HEK293T (cell line): ENCODE measurements around the gene TEX2.

Source experiments
- ARNT ChIP-seq: fragments of 450-650 bp; IDR thresholded peaks from 2 replicates; pipeline ENCODE4 v1.6.1; 2017; ENCODE audit warnings: mild to moderate bottlenecking
- BHLHE40 ChIP-seq: fragments of 450-650 bp; IDR thresholded peaks from 2 replicates; pipeline ENCODE4 v1.6.1; 2016; ENCODE audit warnings: mild to moderate bottlenecking, moderate library complexity, borderline replicate concordance
- ELF4 ChIP-seq: fragments of 450-650 bp; IDR thresholded peaks from 2 replicates; pipeline ENCODE4 v1.6.1; 2017; ENCODE audit warnings: antibody characterized with exemption
- FOXA1 ChIP-seq: fragments of 450-650 bp; IDR thresholded peaks from 2 replicates; pipeline ENCODE4 v1.6.1; 2016; ENCODE audit warnings: mild to moderate bottlenecking
- FOXK2 ChIP-seq: fragments of 450-650 bp; IDR thresholded peaks from 2 replicates; pipeline ENCODE4 v1.6.1; 2016; ENCODE audit warnings: mild to moderate bottlenecking
- PKNOX1 ChIP-seq: fragments of 450-650 bp; IDR thresholded peaks from 2 replicates; pipeline ENCODE4 v1.6.1; 2016
- SP1 ChIP-seq: fragments of 450-650 bp; IDR thresholded peaks from 2 replicates; pipeline ENCODE4 v1.6.1; 2017
- ZNF384 ChIP-seq: fragments of 450-650 bp; IDR thresholded peaks from 2 replicates; pipeline ENCODE4 v1.6.1; 2016

- TF ChIP-seq ZNF384 (no peak), ARNT (no peak), PKNOX1 (no peak), FOXK2 (no peak), ELF4 (no peak), BHLHE40 (no peak), FOXA1 (no peak), SP1 (no peak)
Observed at GRCh38 chr17:64123114-64123513, 139.9 kb downstream of the TEX2 start.
